ENCODE data around the gene ZNF277. TPM values are rescaled to one million over a fixed set of nuclear protein-coding genes. Genes with fewer than 3 reads are reported as not detected.

The ZNF277 gene
- total RNA-seq, 1 experiment from 2014 or later = 23.3 TPM

GRCh38 chr7:112220877-112221434, 14.5 kb downstream of the ZNF277 start:
- Histone ChIP-seq H3K27me3 (ENCODE audit: insufficient read depth, low read depth) (no peaks in the 10 kb centered on the region), H4K20me1 (ENCODE audit: insufficient read depth) (no peaks in the 10 kb centered on the region; the same call in 1 of the 2 replicates), H3K9me2 (ENCODE audit: insufficient read depth) (no peaks in the 10 kb centered on the region; the same call in 1 of the 2 replicates), H3K79me2 (ENCODE audit: low read depth) (0 out of 2 replicates have a peak, but pooled peaks cover 10% of the 10 kb centered on the region), H3K9me3 (ENCODE audit: insufficient read depth, low read depth) (no peaks in the 10 kb centered on the region), H3K4me1 (replicated peaks; ENCODE audit: insufficient read depth) (no peaks in the 10 kb centered on the region), H3F3A (ENCODE audit: insufficient read depth, low read depth) (no peaks in the 10 kb centered on the region), H3K4me2 (no peak overlapping the region), H3K4me3 (no peak overlapping the region), H3K36me3 (ENCODE audit: low read depth) (no peaks in the 10 kb centered on the region), H3K27ac (no peak overlapping the region), H2AFZ (no peak overlapping the region)
- BruUV-seq (replicated peaks) = no TSS peak
- POLR2A ChIA-PET (ENCODE audit: unreplicated experiment) = no interaction called here
- CTCF ChIA-PET = no interaction called here
- intact Hi-C loops (cut with micrococcal nuclease; ENCODE audit: unreplicated experiment) = no loop called here
- no peak for DNase-seq
- TF ChIP-seq, protein P1, sequence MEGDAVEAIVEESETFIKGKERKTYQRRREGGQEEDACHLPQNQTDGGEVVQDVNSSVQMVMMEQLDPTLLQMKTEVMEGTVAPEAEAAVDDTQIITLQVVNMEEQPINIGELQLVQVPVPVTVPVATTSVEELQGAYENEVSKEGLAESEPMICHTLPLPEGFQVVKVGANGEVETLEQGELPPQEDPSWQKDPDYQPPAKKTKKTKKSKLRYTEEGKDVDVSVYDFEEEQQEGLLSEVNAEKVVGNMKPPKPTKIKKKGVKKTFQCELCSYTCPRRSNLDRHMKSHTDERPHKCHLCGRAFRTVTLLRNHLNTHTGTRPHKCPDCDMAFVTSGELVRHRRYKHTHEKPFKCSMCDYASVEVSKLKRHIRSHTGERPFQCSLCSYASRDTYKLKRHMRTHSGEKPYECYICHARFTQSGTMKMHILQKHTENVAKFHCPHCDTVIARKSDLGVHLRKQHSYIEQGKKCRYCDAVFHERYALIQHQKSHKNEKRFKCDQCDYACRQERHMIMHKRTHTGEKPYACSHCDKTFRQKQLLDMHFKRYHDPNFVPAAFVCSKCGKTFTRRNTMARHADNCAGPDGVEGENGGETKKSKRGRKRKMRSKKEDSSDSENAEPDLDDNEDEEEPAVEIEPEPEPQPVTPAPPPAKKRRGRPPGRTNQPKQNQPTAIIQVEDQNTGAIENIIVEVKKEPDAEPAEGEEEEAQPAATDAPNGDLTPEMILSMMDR (conservative IDR thresholded peaks at IDR 0.05) = no peak
- no peak for TF ChIP-seq EZH2 (IDR thresholded peaks at IDR 0.05; ENCODE audit: low read depth)

- H3K4me1 ChIP-seq (replicated peaks; ENCODE audit: insufficient read depth) = no peaks in the 10 kb centered on the region
- TF ChIP-seq, protein P1 (conservative IDR thresholded peaks at IDR 0.05) = no peak
- no peak for TF ChIP-seq EZH2 (IDR thresholded peaks at IDR 0.05; ENCODE audit: low read depth)
- CTCF ChIA-PET = no interaction called here
- H3K36me3 ChIP-seq (ENCODE audit: low read depth) = no peaks in the 10 kb centered on the region
- H4K20me1 ChIP-seq (ENCODE audit: insufficient read depth) = no peaks in the 10 kb centered on the region; the same call in 1 of the 2 replicates
- no peak overlapping the region for H3K4me3 ChIP-seq
- no TSS peak for BruUV-seq (replicated peaks)
- H3K27ac ChIP-seq = no peak overlapping the region
- H3K79me2 ChIP-seq (ENCODE audit: low read depth) = 0 out of 2 replicates have a peak, but pooled peaks cover 13% of the 10 kb centered on the region
- no peak overlapping the region for H3K4me2 ChIP-seq
- no peaks in the 10 kb centered on the region for H3K27me3 ChIP-seq (ENCODE audit: insufficient read depth, low read depth)
- POLR2A ChIA-PET (ENCODE audit: unreplicated experiment) = no interaction called here
- H3K9me2 ChIP-seq (ENCODE audit: insufficient read depth) = no peaks in the 10 kb centered on the region; the same call in 1 of the 2 replicates
- H2AFZ ChIP-seq = no peak overlapping the region
- no peaks in the 10 kb centered on the region for H3K9me3 ChIP-seq (ENCODE audit: insufficient read depth, low read depth)
- intact Hi-C loops (cut with micrococcal nuclease; ENCODE audit: unreplicated experiment) = no loop called here
- no peaks in the 10 kb centered on the region; the same call in 1 of the 2 replicates for H3F3A ChIP-seq (ENCODE audit: insufficient read depth, low read depth)
- DNase-seq = no peak
Measured at GRCh38 chr7:112223310-112223709, 16.8 kb downstream of the ZNF277 start.

DNA sequence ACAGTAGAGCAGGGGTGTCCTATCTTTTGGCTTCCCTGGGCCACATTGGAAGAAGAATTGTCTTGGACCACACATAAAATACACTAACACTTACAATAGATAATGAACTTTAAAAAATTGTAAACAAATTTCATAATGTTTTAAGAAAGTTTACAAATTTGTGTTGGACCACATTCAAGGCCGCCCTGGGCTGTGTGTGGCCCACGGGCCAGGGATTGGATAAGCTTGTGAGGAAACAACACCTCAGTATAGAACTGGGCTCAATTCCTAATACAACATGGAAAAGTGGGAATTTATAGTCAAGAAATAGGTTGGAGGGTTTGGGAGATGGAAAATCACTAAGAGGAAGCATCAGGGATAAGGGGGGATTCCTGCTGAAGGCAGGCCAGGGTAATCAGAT, 17.7 kb downstream of the ZNF277 start:
- Histone ChIP-seq H3K9me2 (ENCODE audit: insufficient read depth) (no peaks in the 10 kb centered on the region; the same call in 1 of the 2 replicates), H3K4me1 (replicated peaks; ENCODE audit: insufficient read depth) (no peaks in the 10 kb centered on the region), H3K79me2 (ENCODE audit: low read depth) (0 out of 2 replicates have a peak, but pooled peaks cover 7% of the 10 kb centered on the region), H3K9me3 (ENCODE audit: insufficient read depth, low read depth) (no peaks in the 10 kb centered on the region), H3K36me3 (ENCODE audit: low read depth) (no peaks in the 10 kb centered on the region), H3K4me3 (no peak overlapping the region), H3K27ac (no peak overlapping the region), H2AFZ (no peak overlapping the region), H4K20me1 (ENCODE audit: insufficient read depth) (no peaks in the 10 kb centered on the region; the same call in 1 of the 2 replicates), H3K27me3 (ENCODE audit: insufficient read depth, low read depth) (no peaks in the 10 kb centered on the region), H3F3A (ENCODE audit: insufficient read depth, low read depth) (no peaks in the 10 kb centered on the region; the same call in 1 of the 2 replicates), H3K4me2 (no peak overlapping the region)
- no peak for DNase-seq
- no peak for TF ChIP-seq EZH2 (IDR thresholded peaks at IDR 0.05; ENCODE audit: low read depth)
- TF ChIP-seq, protein P1 (conservative IDR thresholded peaks at IDR 0.05) = no peak
- ChIA-PET POLR2A (ENCODE audit: unreplicated experiment) (no interaction called here), CTCF (no interaction called here)
- intact Hi-C loops (cut with micrococcal nuclease; ENCODE audit: unreplicated experiment) = no loop called here
- no TSS peak for BruUV-seq (replicated peaks)
